HG02798 (cell line): ENCODE data around the gene ALDH1A3.

Source experiments
- ATAC-seq: cut with Tn5 transposase; IDR thresholded peaks from one replicate; pipeline ENCODE4 v1.9.1; 2021; ENCODE audit warnings: mild to moderate bottlenecking; ENCODE audit not compliant: unreplicated experiment, poor library complexity

ALDH1A3 gene

DNA sequence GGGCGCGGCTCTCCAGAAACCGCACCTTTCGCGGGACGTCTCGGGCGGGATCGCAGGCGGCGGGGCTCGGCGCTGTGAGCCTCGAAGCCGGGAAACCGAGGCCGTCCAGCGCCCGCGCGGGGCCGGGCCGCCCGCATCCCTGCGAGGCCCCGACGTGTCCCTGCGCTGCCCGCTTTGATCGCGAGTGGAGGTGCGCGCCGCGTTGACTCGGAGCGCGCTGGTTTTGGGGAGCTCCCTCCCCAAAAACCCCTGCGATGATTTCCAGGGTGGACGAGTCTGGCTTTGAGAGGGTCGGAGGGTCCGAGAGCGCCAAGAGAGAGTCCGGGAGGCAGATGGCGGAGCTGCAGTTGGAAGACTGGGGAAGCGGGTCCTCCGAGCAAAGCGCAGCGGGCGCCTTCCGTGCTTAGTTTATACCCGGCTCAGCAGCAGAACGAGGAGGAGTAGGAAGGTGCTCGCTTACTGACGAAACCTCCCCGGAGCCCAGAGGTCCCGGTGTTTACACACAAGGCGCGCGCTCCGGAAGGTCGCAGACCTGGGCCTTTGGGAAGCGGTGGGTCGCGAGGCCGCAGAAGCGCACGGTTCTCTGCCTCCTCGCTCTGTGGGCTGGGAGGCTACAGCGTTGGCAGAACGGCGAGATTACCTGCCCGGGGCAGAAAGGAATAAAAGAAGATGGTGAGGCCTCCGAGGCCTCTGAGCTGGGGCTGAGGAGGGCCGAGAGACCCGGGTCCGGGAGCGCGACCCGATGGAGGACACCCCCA is 687 bp downstream of the ALDH1A3 start:
- ATAC-seq: no peak

- no peak for ATAC-seq
These were observed 1.2 kb downstream of the ALDH1A3 start for GRCh38 chr15:100880897-100881242.

DNA sequence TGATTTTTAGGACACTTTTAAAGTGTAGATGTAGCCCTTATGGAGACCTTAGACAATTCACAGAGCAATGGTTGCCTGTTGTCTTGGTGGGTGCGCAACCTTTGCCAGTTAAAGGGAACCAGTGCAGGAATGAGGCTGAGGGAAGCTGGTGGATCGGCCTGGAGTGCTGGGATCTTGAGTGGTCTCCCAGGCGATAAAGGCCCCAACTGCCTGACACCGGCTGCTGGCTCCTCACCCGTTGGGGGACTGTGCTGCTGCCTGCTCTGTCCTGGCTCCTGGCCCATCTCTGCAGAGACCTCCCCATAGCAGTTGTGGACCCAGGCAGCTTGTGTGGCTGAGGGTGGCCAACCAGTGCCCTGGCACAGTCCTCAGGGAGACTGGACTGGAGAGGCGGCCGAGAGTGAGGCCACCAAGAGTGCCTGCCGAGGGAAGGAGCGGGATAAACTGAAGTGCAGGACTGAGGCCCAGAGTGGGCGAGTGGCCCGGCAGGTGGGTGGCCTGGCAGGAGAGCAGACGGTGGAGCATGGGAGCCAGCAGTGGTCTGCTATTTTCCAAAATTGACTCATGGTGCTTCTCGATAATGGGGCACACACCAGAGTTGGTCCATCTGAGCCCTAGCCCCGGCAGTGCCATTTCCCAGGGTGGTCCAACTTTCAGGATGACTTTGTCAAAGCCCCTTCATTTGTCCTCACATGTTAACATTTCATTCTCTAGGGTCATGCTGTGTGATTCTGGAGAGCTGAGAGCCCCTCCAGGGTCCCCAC is 2.1 kb downstream of the ALDH1A3 start:
- ATAC-seq: no peak

DNA sequence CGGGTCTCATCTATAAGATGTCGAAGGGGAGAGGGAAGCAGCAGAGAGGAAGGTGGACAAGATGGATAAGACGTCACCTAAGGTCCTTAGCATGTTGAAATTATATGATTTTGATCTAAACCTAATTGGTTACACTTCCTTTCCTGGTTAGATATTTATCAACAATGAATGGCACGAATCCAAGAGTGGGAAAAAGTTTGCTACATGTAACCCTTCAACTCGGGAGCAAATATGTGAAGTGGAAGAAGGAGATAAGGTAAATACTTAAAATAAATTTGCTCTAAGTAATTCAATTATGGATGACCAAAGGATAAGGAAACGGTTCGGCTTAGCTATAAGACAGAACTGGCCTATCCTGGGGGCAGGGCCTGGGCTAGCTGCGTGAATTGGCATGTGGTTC is 5.5 kb downstream of the ALDH1A3 start:
- no peak for ATAC-seq

- ATAC-seq: no peak
These were observed 6.2 kb downstream of the ALDH1A3 start for GRCh38 chr15:100885811-100886210.

DNA sequence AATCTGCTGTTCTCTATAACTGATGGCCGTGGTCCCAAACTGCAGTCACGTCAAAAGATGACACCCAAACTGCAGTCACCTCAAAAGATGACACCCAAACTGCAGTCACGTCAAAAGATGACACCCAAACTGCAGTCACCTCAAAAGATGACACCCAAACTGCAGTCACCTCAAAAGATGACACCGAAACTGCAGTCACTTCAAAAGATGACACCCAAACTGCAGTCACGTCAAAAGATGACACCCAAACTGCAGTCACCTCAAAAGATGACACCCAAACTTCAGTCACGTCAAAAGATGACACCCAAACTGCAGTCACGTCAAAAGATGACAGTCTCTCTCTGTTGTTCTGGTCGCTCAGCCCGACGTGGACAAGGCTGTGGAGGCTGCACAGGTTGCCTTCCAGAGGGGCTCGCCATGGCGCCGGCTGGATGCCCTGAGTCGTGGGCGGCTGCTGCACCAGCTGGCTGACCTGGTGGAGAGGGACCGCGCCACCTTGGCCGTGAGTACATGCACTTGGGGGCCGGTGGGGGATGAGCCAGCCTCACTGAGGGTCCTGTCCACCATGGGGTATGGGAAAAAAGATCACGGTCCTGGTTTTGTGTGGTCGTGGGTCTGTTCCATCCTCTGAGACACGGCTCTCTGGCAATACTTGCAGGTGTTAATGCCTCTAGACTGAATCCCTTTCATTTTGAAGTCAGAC is 7.7 kb downstream of the ALDH1A3 start:
- no peak for ATAC-seq

DNA sequence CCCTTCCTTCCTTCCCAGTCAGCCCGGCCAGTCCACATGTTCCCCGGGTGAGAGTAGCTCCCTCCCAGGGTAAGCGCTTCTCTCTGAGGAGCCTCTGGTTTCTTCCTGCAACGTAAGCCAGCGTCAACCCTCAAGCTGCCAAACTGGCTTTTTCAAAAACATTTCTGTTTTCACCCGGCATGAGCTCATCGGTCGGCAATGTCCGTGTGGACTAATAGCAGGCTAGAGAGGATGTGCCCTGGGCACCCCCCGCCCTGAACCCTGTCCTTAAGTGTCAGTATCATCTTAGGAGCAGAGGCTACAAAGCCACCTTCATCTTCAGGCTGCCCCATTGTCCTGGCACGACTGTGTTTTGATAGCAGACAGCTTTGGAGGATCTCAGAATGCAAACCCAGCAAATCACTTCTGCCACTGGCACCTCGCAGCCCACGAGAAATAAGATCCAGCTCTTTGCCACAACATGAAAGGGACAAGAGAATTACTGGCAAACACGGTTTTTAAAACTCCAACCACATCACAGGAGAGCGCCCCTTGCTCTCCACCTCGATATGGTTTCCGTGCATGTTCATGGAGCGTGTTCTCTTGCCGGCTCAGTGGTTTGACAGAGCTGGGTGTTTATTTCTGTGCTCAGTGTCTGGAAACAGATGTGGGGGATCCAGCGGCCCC is 9.9 kb downstream of the ALDH1A3 start:
- no peak for ATAC-seq

GRCh38 chr15:100890051-100890720 is 10.6 kb downstream of the ALDH1A3 start:
- no peak for ATAC-seq

DNA sequence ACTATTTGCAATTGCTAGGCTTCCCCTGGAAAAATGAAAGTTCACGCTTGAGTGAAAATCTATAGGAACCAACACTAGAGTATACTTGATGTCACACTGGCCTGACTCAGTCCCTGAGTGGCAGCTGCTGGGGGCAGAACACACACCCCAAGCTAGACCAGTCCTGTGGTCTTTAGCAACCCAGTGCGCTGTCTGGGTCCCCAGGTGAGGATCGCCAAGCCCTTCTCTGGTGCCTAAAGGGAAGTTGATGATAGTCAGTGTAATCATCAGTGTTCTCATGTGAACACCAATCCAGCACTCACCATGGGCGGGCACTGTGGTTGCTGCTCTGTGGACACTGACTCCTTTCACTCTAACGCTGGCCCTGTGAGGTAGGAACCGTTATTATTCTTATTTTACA is 11.2 kb downstream of the ALDH1A3 start:
- ATAC-seq: no peak

- no peak for ATAC-seq
These were observed 11.8 kb downstream of the ALDH1A3 start for GRCh38 chr15:100891307-100892012.

- no peak for ATAC-seq
These were observed 12.4 kb downstream of the ALDH1A3 start for GRCh38 chr15:100892013-100892355.

DNA sequence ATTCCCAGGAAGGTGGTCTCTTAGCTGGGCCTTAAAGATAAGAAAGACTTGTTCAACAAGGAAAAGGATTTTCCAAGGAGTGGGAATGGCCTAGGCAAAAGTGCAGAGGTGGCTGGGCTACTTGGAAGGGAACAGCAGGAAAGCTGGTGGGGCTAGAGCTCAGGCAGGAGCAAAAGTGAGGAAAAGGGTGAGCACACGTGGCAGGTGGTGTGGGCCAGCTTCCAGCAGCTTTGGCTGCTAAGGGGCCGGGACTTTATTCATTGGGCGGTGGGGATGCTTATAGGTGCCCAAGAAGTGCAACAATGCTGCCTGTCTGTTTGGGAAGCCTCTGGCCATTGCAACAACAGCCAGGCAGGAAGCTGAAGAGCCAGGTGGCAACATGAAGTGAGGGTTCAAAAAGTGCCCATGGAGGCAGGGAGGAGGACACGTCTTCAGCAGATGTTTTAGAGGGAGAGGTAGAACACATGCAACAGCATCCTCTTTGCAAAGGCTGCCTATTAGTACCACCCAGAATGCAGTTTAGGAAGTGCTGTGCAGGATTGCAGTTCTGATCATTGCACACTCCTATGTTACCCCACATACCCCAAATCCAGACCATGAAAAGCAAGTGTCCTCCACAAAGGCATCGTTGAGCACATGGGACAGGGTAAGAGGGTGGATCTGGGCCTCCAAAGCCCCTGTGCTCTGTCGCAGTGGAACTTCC is 13.8 kb downstream of the ALDH1A3 start:
- ATAC-seq: no peak

GRCh38 chr15:100893964-100894295 is 14.3 kb downstream of the ALDH1A3 start:
- ATAC-seq: no peak

- no peak for ATAC-seq
These were observed 16.1 kb downstream of the ALDH1A3 start for GRCh38 chr15:100895721-100896120.

DNA sequence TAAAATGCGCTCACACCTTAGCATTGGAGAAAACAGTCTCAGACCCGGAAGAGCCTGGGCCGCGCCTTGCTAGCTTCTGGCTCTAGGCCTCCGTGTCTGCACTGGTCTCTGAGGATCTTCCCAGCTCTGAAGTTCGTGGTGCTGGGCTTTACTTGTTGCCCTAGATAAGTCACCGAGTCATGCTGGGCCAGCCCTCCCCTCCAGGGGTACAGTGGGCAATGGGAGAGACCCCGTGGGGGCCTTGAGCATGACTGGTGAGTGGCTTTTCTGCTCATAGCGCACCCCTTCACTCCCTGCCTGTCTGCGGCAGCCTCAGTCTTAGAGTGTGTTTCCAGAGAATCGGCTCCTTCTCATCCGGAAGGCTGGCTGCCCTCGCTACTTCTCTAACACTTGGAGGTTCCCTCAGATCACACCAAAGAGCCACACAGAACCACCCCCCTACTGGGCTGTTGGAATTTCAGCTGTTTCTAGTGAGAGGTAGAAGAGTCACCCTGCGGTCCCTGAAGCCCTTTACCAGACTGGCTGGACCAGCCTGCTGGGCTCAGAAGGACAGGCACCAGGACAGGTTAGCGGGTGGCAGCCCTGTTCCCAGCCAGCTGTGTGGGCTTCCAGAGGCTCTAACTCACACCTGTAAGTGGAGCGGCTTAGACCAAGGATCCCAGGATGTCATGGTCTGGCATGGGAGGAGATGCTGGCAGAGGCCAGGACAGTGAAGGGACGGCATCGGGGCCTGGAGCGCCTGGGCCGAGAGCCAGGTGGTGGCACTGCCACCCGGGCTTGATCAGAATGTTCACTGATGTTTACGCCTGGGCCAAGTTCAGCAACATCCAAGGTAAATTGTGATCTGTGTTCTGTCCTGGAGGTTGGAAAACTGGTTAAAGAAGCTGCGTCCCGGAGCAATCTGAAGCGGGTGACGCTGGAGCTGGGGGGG is 17.9 kb downstream of the ALDH1A3 start:
- no peak for ATAC-seq

- ATAC-seq: no peak
These were observed 18.5 kb downstream of the ALDH1A3 start for GRCh38 chr15:100898152-100898490.

- ATAC-seq: no peak
These were observed 19.2 kb downstream of the ALDH1A3 start for GRCh38 chr15:100898661-100899462.

- ATAC-seq: no peak
These were observed 20.0 kb downstream of the ALDH1A3 start for GRCh38 chr15:100899601-100900000.
